GM23338 (cell line): ENCODE measurements around the gene PNPLA1. TPM values are rescaled to one million over a fixed set of nuclear protein-coding genes. Genes with fewer than 3 reads are reported as not detected.

ENCODE experiments used
- ATAC-seq: fragments of 200-7000 bp; cut with Tn5 transposase; 3 replicates; pipeline ENCODE4 v1.9.1; 2020
- DNase-seq: peaks from one replicate; pipeline ENCODE4 v3.0.0-alpha.2; 2015; ENCODE audit warnings: low spot score
- H2AFZ ChIP-seq: fragments of 200-600 bp; sonication (generic); 2 replicates; pipeline ENCODE4 v1.8.0; 2016; ENCODE audit warnings: antibody characterized with exemption, mild to moderate bottlenecking, moderate library complexity
- H3F3A ChIP-seq: fragments of 200-600 bp; sonication (generic); replicated peaks from 2 replicates; pipeline ENCODE4 v1.8.0; 2017; ENCODE audit warnings: antibody characterized with exemption, mixed run types, low read depth
- H3K27ac ChIP-seq: fragments of 200-600 bp; sonication (generic); 2 replicates; pipeline ENCODE4 v1.6.1; 2016; ENCODE audit warnings: low read depth
- H3K27me3 ChIP-seq: fragments of 200-600 bp; sonication (generic); 2 replicates; pipeline ENCODE4 v1.8.0; 2016; ENCODE audit warnings: mild to moderate bottlenecking, mixed run types, moderate library complexity; ENCODE audit not compliant: insufficient read depth
- H3K36me3 ChIP-seq: fragments of 200-600 bp; sonication (generic); 2 replicates; pipeline ENCODE4 v1.8.0; 2016; ENCODE audit warnings: mild to moderate bottlenecking; ENCODE audit not compliant: insufficient read depth
- H3K4me1 ChIP-seq: fragments of 200-600 bp; sonication (generic); 2 replicates; pipeline ENCODE4 v1.8.0; 2016; ENCODE audit warnings: mild to moderate bottlenecking, moderate library complexity; ENCODE audit not compliant: insufficient read depth
- H3K4me2 ChIP-seq: fragments of 200-600 bp; sonication (generic); 2 replicates; pipeline ENCODE4 v1.7.1; 2017; ENCODE audit warnings: mixed run types
- H3K4me3 ChIP-seq: fragments of 200-600 bp; sonication (generic); 2 replicates; pipeline ENCODE4 v1.6.1; 2016; ENCODE audit warnings: mixed run types
- H3K79me2 ChIP-seq: fragments of 200-600 bp; sonication (generic); replicated peaks from 2 replicates; pipeline ENCODE4 v1.8.0; 2017; ENCODE audit warnings: mild to moderate bottlenecking; ENCODE audit not compliant: insufficient read depth
- H3K9me2 ChIP-seq: fragments of 200-600 bp; sonication (generic); 2 replicates; pipeline ENCODE4 v1.8.0; 2017; ENCODE audit not compliant: insufficient read depth
- H4K20me1 ChIP-seq: fragments of 200-600 bp; sonication (generic); replicated peaks from 2 replicates; pipeline ENCODE4 v1.8.0; 2017; ENCODE audit warnings: mild to moderate bottlenecking; ENCODE audit not compliant: insufficient read depth
- H3K27ac Mint-ChIP-seq: 2 replicates; pipeline ENCODE4 v1.8.0; 2020; ENCODE audit warnings: inconsistent platforms, mild to moderate bottlenecking, moderate library complexity, mixed read lengths
- H3K27me3 Mint-ChIP-seq: 3 replicates; pipeline ENCODE4 v1.8.0; 2022; ENCODE audit warnings: low read depth, mild to moderate bottlenecking, moderate library complexity, mixed read lengths, inconsistent platforms; ENCODE audit not compliant: insufficient read depth, poor library complexity
- H3K36me3 Mint-ChIP-seq: 3 replicates; pipeline ENCODE4 v1.8.0; 2021; ENCODE audit warnings: low read depth, mild to moderate bottlenecking, inconsistent platforms, moderate library complexity, mixed read lengths
- H3K4me1 Mint-ChIP-seq: 3 replicates; pipeline ENCODE4 v1.8.0; 2020; ENCODE audit warnings: mild to moderate bottlenecking, inconsistent platforms, mixed read lengths
- H3K4me3 Mint-ChIP-seq: 3 replicates; pipeline ENCODE4 v1.8.0; 2021; ENCODE audit warnings: moderate library complexity, mild to moderate bottlenecking, inconsistent platforms, mixed read lengths
- H3K9me3 Mint-ChIP-seq: 3 replicates; pipeline ENCODE4 v1.8.0; 2020; ENCODE audit warnings: moderate library complexity, mild to moderate bottlenecking, inconsistent platforms, mixed read lengths
- CREB1 ChIP-seq: fragments of 250-450 bp; sonication (Bioruptor Pico); IDR thresholded peaks from 2 replicates; pipeline ENCODE4 v1.5.0; 2020; ENCODE audit warnings: low read depth, mild to moderate bottlenecking, moderate library complexity
- CTCF ChIP-seq, 2 experiments: fragments of 200-600 bp in 1 of 2; sonication (generic) in 1 of 2; conservative IDR thresholded peaks; 2 replicates each; pipeline versions ENCODE4 v1.5.1 to v1.6.1; 2016 to 2017; ENCODE audit warnings: antibody characterized with exemption in 2 of 2, low read depth in 2 of 2, mild to moderate bottlenecking in 2 of 2, moderate library complexity in 1 of 2
- EZH2phosphoT487 ChIP-seq: fragments of 200-600 bp; sonication (generic); IDR thresholded peaks from one replicate; pipeline ENCODE4 v1.8.1; 2018; ENCODE audit warnings: antibody characterized with exemption; ENCODE audit not compliant: unreplicated experiment
- JUNB ChIP-seq: IDR thresholded peaks from one replicate; pipeline ENCODE4 v1.6.1; 2016; ENCODE audit warnings: antibody characterized with exemption; ENCODE audit not compliant: unreplicated experiment
- POLR2AphosphoS5 ChIP-seq: IDR thresholded peaks from 2 replicates; pipeline ENCODE4 v1.6.1; 2016; ENCODE audit warnings: antibody characterized with exemption, low read depth
- STAT1 ChIP-seq: IDR thresholded peaks from one replicate; pipeline ENCODE4 v1.6.1; 2016; ENCODE audit warnings: antibody characterized with exemption; ENCODE audit not compliant: unreplicated experiment
- ZNF114 ChIP-seq: fragments of 250-450 bp; sonication (Bioruptor Pico); IDR thresholded peaks from 2 replicates; pipeline ENCODE4 v1.5.0; 2020; ENCODE audit warnings: mild to moderate bottlenecking, moderate library complexity
- ZNF331 ChIP-seq: fragments of 250-450 bp; sonication (Bioruptor Pico); IDR thresholded peaks from 2 replicates; pipeline ENCODE4 v1.5.0; 2020; ENCODE audit warnings: low read depth, mild to moderate bottlenecking, moderate library complexity
- ZNF462 ChIP-seq: fragments of 250-450 bp; sonication (Bioruptor Pico); IDR thresholded peaks from 2 replicates; pipeline ENCODE4 v1.5.0; 2020; ENCODE audit warnings: mild to moderate bottlenecking, moderate library complexity
- polyA plus RNA-seq: library from polyadenylated mRNA; unstranded; fragments of >200 nt; fragmentation: Nextera tagmentation; extraction: Ambion mirVana; gene quantifications from 2 replicates; pipeline ENCODE4 v1.2.1, GENCODE V29; 2016
- total RNA-seq: library from RNA; depleted of rRNA; stranded (reverse); fragments of >200 nt; shearing (Covaris generic); gene quantifications from 2 replicates; pipeline ENCODE4 v1.2.3, GENCODE V29; 2014

Gene PNPLA1
- total and polyA plus RNA-seq, 2 experiments from 2014 or later: not detected

DNA sequence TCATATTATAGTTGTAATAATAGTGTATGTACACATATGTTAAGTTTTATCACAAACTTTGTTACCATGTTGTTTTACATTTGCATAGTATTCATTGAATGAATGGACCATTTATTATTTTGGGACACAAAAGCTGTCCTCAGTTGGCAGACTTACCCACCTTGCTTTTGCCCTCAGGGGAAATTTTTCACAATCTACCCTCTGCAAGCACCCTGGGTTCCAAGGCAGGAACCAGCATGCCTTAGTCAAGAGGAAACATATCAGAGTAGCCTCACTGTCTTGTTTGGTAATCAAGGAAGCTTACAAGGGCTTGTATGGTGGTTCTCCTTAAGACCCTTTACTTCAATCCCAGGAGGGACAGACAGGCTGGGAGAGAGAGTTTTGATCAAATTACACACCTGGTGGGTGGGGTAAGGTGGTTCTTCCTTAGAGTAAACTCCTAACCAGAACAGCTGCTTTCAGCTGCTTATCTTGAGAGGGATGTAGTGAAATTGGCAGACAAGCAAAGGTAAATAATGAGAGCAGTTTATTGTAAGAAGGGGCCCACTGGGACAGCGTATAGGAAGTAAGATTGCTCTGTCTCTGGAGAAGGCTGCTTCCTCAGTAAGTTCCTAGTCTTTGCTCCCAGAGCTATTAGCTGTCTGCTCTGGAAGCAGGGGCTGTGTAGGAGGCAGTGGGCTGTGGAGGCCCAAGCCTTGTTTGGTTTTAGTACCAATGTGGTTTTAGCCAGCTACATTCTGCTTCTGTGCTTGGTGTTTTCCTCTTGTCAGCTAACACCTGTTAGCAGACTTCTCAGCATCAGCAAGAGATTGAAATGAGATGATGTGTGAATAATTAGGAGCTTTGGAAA lies 42.3 kb upstream of the PNPLA1 start:
- Histone ChIP-seq H3K27me3 (no peaks in the 10 kb centered on the region), H3F3A (no peaks in the 10 kb centered on the region), H3K4me3 (no peak overlapping the region), H3K4me2 (no peak overlapping the region), H4K20me1 (peaks cover 8% of the 10 kb centered on the region; the same call in 1 of the 2 replicates), H3K9me2 (no peaks in the 10 kb centered on the region), H3K27ac (no peak overlapping the region), H2AFZ (no peak overlapping the region), H3K79me2 (no peaks in the 10 kb centered on the region), H3K36me3 (peaks cover 16% of the 10 kb centered on the region), H3K4me1 (no peaks in the 10 kb centered on the region)
- Mint-ChIP-seq H3K9me3 (no peaks in the 10 kb centered on the region), H3K36me3 (peaks cover 54% of the 10 kb centered on the region), H3K27ac (no peak overlapping the region), H3K4me1 (no peaks in the 10 kb centered on the region), H3K4me3 (no peak overlapping the region), H3K27me3 (no peaks in the 10 kb centered on the region)
- TF ChIP-seq CREB1: no peak
- TF ChIP-seq ZNF462 (CRISPR knock-in tag): no peak
- no peak for TF ChIP-seq ZNF114
- TF ChIP-seq CTCF (conservative IDR thresholded peaks at IDR 0.05; ENCODE audit: low read depth in 2 of 2): no peak
- TF ChIP-seq EZH2phosphoT487: no peak
- no peak for TF ChIP-seq STAT1
- no peak for TF ChIP-seq JUNB
- no peak for TF ChIP-seq POLR2AphosphoS5
- TF ChIP-seq ZNF331 (CRISPR knock-in tag): no peak
- DNase-seq (no peak), ATAC-seq (no peak)
